Neural progenitor cell (in vitro differentiated cells): ENCODE results near the gene SOSTDC1. TPM values are rescaled to one million over a fixed set of nuclear protein-coding genes. Genes with fewer than 3 reads are reported as not detected.

Experiments used
- DNase-seq: peaks from one replicate; pipeline ENCODE4 v3.0.0-alpha.2; 2016; ENCODE audit warnings: low spot score
- H2AFZ ChIP-seq: fragments of 200-600 bp; sonication (generic); replicated peaks from 2 replicates; pipeline ENCODE4 v1.6.1; 2016; ENCODE audit warnings: antibody characterized with exemption
- H3F3A ChIP-seq: fragments of 200-600 bp; sonication (generic); 2 replicates; pipeline ENCODE4 v1.6.1; 2016; ENCODE audit warnings: antibody characterized with exemption, low read depth
- H3K27ac ChIP-seq: fragments of 200-600 bp; sonication (generic); 2 replicates; pipeline ENCODE4 v1.5.1; 2016; ENCODE audit warnings: mild to moderate bottlenecking
- H3K27me3 ChIP-seq: fragments of 200-600 bp; sonication (generic); 2 replicates; pipeline ENCODE4 v1.6.1; 2016; ENCODE audit warnings: mild to moderate bottlenecking, moderate library complexity
- H3K36me3 ChIP-seq: fragments of 200-600 bp; sonication (generic); 2 replicates; pipeline ENCODE4 v1.5.1; 2016
- H3K4me1 ChIP-seq: fragments of 200-600 bp; sonication (generic); 2 replicates; pipeline ENCODE4 v1.6.1; 2016; ENCODE audit warnings: mixed run types
- H3K4me2 ChIP-seq: fragments of 200-600 bp; sonication (generic); 2 replicates; pipeline ENCODE4 v1.6.1; 2016
- H3K4me3 ChIP-seq: fragments of 200-600 bp; sonication (generic); 2 replicates; pipeline ENCODE4 v1.5.1; 2016
- H3K79me2 ChIP-seq: fragments of 200-600 bp; sonication (generic); 2 replicates; pipeline ENCODE4 v1.6.1; 2016; ENCODE audit warnings: low read depth
- H3K9ac ChIP-seq: fragments of 200-600 bp; sonication (generic); 2 replicates; pipeline ENCODE4 v1.6.1; 2016
- H3K9me3 ChIP-seq: fragments of 200-600 bp; sonication (generic); 2 replicates; pipeline ENCODE4 v1.5.1; 2016; ENCODE audit warnings: low read depth
- H4K20me1 ChIP-seq: fragments of 200-600 bp; sonication (generic); 2 replicates; pipeline ENCODE4 v1.6.1; 2016; ENCODE audit warnings: low read depth
- H3K27ac Mint-ChIP-seq: 3 replicates; pipeline ENCODE4 v1.8.0; 2021; ENCODE audit warnings: mixed read lengths
- H3K27me3 Mint-ChIP-seq: 2 replicates; pipeline ENCODE4 v1.8.0; 2022; ENCODE audit warnings: low read depth, mild to moderate bottlenecking, inconsistent platforms, moderate library complexity, mixed read lengths; ENCODE audit not compliant: insufficient read depth
- H3K36me3 Mint-ChIP-seq: 3 replicates; pipeline ENCODE4 v1.8.0; 2021; ENCODE audit warnings: mixed read lengths
- H3K4me1 Mint-ChIP-seq: 3 replicates; pipeline ENCODE4 v1.8.0; 2021; ENCODE audit warnings: mixed read lengths
- H3K4me3 Mint-ChIP-seq: 3 replicates; pipeline ENCODE4 v1.8.0; 2021; ENCODE audit warnings: mild to moderate bottlenecking, moderate library complexity, mixed read lengths
- H3K9me3 Mint-ChIP-seq: 3 replicates; pipeline ENCODE4 v1.8.0; 2020; ENCODE audit warnings: mixed read lengths
- EZH2 ChIP-seq: fragments of 200-600 bp; sonication (generic); IDR thresholded peaks from 2 replicates; pipeline ENCODE4 v1.6.1; 2017; ENCODE audit warnings: antibody characterized with exemption, mild to moderate bottlenecking, moderate library complexity
- EZH2phosphoT487 ChIP-seq: fragments of 200-600 bp; sonication (generic); IDR thresholded peaks from 2 replicates; pipeline ENCODE4 v1.6.1; 2017; ENCODE audit warnings: antibody characterized with exemption
- total RNA-seq: library from RNA; depleted of rRNA; stranded (reverse); fragments of >200 nt; gene quantifications from 2 replicates; pipeline ENCODE4 v1.2.3, GENCODE V29; 2015; ENCODE audit warnings: low replicate concordance
- TF ChIP-seq, protein P1 (sequence below): fragments of 200-600 bp; sonication (generic); IDR thresholded peaks from 2 replicates; pipeline ENCODE4 v1.5.1; 2017; ENCODE audit warnings: antibody characterized with exemption, mild to moderate bottlenecking

SOSTDC1 gene, protein sequence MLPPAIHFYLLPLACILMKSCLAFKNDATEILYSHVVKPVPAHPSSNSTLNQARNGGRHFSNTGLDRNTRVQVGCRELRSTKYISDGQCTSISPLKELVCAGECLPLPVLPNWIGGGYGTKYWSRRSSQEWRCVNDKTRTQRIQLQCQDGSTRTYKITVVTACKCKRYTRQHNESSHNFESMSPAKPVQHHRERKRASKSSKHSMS
- total RNA-seq: 1.9 TPM in 2 replicates

GRCh38 chr7:16465469-16466361 is at the start of gene SOSTDC1:
SOSTDC1 (minus strand) TSS chr7:16465738; CDS start chr7:16465668, 70 bp downstream.
- peak; percentile 54 for DNase-seq
- Mint-ChIP-seq H3K4me1 (peaks cover 43% of the 10 kb centered on the region), H3K9me3 (no peaks in the 10 kb centered on the region), H3K27ac (peak within 1 kb of the TSS; percentile 98), H3K27me3 (no peaks in the 10 kb centered on the region), H3K4me3 (peak within 1 kb of the TSS; percentile 83), H3K36me3 (no peaks in the 10 kb centered on the region)
- H3K4me1 ChIP-seq: peaks cover 22% of the 10 kb centered on the region
- H3K9ac ChIP-seq: no peak within 1 kb of the TSS
- TF ChIP-seq, protein P1, sequence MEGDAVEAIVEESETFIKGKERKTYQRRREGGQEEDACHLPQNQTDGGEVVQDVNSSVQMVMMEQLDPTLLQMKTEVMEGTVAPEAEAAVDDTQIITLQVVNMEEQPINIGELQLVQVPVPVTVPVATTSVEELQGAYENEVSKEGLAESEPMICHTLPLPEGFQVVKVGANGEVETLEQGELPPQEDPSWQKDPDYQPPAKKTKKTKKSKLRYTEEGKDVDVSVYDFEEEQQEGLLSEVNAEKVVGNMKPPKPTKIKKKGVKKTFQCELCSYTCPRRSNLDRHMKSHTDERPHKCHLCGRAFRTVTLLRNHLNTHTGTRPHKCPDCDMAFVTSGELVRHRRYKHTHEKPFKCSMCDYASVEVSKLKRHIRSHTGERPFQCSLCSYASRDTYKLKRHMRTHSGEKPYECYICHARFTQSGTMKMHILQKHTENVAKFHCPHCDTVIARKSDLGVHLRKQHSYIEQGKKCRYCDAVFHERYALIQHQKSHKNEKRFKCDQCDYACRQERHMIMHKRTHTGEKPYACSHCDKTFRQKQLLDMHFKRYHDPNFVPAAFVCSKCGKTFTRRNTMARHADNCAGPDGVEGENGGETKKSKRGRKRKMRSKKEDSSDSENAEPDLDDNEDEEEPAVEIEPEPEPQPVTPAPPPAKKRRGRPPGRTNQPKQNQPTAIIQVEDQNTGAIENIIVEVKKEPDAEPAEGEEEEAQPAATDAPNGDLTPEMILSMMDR: no peak
- TF ChIP-seq EZH2phosphoT487: no peak
- no peak for TF ChIP-seq EZH2
- H3K4me3 ChIP-seq: peak within 1 kb of the TSS; percentile 8
- no peaks in the 10 kb centered on the region for H4K20me1 ChIP-seq
- H2AFZ ChIP-seq: peak within 1 kb of the TSS; percentile 88
- H3K4me2 ChIP-seq: peak within 1 kb of the TSS; percentile 65
- H3K27ac ChIP-seq: peak within 1 kb of the TSS; percentile 42
- no peaks in the 10 kb centered on the region for H3K79me2 ChIP-seq
- no peaks in the 10 kb centered on the region for H3K9me3 ChIP-seq
- no peaks in the 10 kb centered on the region for H3K36me3 ChIP-seq
- no peaks in the 10 kb centered on the region for H3K27me3 ChIP-seq
- H3F3A ChIP-seq: peaks cover 7% of the 10 kb centered on the region

DNA sequence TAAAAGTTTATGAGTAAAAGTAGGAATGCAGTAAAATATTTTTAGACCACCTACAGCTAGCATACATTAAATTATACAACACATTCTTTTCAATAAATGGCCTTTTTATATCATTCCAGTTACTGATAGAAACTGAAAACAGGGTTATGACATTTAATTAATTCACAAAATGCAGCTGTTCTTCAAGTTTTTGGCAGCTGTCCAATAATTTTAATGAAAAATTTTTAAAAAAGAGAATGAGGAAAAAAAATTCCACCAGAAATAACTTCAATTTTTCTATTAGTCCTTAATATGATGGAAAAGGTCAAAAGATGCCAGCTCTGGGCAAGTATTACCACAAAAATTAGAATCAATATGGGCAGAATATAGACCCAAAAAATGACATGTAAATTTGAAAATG is 49.2 kb upstream of the SOSTDC1 start:
- Mint-ChIP-seq H3K4me1 (no peaks in the 10 kb centered on the region), H3K36me3 (no peaks in the 10 kb centered on the region), H3K9me3 (no peaks in the 10 kb centered on the region), H3K4me3 (no peak overlapping the region), H3K27me3 (peaks cover 3% of the 10 kb centered on the region), H3K27ac (no peak overlapping the region)
- no peak overlapping the region for H2AFZ ChIP-seq
- no peak for DNase-seq
- no peak overlapping the region for H3K4me3 ChIP-seq
- H3F3A ChIP-seq: no peaks in the 10 kb centered on the region
- no peaks in the 10 kb centered on the region for H3K9me3 ChIP-seq
- H4K20me1 ChIP-seq: no peaks in the 10 kb centered on the region
- H3K27ac ChIP-seq: no peak overlapping the region
- no peak overlapping the region for H3K9ac ChIP-seq
- H3K4me2 ChIP-seq: no peak overlapping the region
- no peaks in the 10 kb centered on the region for H3K4me1 ChIP-seq
- H3K36me3 ChIP-seq: no peaks in the 10 kb centered on the region
- H3K27me3 ChIP-seq: no peaks in the 10 kb centered on the region
- H3K79me2 ChIP-seq: no peaks in the 10 kb centered on the region
- TF ChIP-seq, protein P1: no peak
- no peak for TF ChIP-seq EZH2
- TF ChIP-seq EZH2phosphoT487: no peak

DNA sequence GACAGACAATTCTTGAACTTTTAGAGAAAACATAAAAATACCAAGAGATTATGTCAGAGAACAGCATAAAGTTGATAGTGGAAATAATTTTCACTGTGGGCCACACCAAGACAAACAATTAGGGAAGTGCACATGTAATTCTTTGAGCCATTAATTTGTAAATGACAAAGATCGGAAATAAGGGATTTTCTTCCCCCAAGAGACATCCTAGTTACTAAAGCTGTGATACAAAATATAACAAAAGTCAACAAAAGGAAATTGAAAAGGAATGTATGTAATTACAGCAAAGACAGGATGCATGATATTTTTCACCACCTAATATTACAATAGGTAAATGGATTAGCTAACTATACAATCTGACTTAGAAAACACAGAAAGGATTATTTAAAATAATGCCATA is 48.7 kb upstream of the SOSTDC1 start:
- H3K36me3 ChIP-seq: no peaks in the 10 kb centered on the region
- peaks cover 3% of the 10 kb centered on the region for H3K27me3 Mint-ChIP-seq

More for the DNA sequence above, 48.7 kb upstream of the SOSTDC1 start:
- H3K79me2 ChIP-seq: no peaks in the 10 kb centered on the region
- no peak overlapping the region for H3K27ac Mint-ChIP-seq
- H3K9ac ChIP-seq: no peak overlapping the region
- no peak overlapping the region for H3K4me3 ChIP-seq
- H3F3A ChIP-seq: no peaks in the 10 kb centered on the region
- no peaks in the 10 kb centered on the region for H3K9me3 ChIP-seq
- no peaks in the 10 kb centered on the region for H3K4me1 ChIP-seq
- no peak overlapping the region for H3K4me2 ChIP-seq
- no peak for DNase-seq
- H3K4me3 Mint-ChIP-seq: no peak overlapping the region
- no peak overlapping the region for H3K27ac ChIP-seq
- H3K4me1 Mint-ChIP-seq: no peaks in the 10 kb centered on the region
- H2AFZ ChIP-seq: no peak overlapping the region
- H3K27me3 ChIP-seq: no peaks in the 10 kb centered on the region
- no peaks in the 10 kb centered on the region for H3K9me3 Mint-ChIP-seq
- no peak for TF ChIP-seq EZH2
- TF ChIP-seq, protein P1: no peak
- TF ChIP-seq EZH2phosphoT487: no peak
- H4K20me1 ChIP-seq: no peaks in the 10 kb centered on the region
- H3K36me3 Mint-ChIP-seq: no peaks in the 10 kb centered on the region
